GM18502 (cell line): ENCODE results near the gene TIGD1.

Experiments used
- ATAC-seq: cut with Tn5 transposase; IDR thresholded peaks from one replicate; pipeline ENCODE4 v1.9.1; 2021; ENCODE audit warnings: mild to moderate bottlenecking; ENCODE audit not compliant: unreplicated experiment, poor library complexity

TIGD1 gene

DNA sequence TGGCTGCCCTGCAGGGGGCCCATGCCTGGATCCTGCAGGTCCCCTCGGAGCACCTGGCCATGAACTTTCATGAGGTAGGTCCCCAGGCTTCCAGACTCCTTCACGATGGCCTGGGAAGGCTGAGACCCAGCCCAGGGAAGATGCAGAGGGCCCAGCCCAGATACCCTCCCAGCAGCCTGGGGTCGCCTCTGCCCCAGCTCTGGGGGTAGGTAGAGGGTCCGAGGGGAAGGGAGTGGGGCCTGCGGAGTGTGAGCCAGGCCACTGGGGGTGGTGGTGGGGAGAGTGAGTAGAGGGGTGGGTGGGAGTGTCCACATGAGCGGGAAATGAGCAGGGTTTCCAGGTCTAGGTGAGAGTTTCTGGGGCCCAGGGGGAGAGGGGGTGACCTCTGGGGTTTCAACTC is 25.6 kb downstream of the TIGD1 start:
- ATAC-seq: no peak

DNA sequence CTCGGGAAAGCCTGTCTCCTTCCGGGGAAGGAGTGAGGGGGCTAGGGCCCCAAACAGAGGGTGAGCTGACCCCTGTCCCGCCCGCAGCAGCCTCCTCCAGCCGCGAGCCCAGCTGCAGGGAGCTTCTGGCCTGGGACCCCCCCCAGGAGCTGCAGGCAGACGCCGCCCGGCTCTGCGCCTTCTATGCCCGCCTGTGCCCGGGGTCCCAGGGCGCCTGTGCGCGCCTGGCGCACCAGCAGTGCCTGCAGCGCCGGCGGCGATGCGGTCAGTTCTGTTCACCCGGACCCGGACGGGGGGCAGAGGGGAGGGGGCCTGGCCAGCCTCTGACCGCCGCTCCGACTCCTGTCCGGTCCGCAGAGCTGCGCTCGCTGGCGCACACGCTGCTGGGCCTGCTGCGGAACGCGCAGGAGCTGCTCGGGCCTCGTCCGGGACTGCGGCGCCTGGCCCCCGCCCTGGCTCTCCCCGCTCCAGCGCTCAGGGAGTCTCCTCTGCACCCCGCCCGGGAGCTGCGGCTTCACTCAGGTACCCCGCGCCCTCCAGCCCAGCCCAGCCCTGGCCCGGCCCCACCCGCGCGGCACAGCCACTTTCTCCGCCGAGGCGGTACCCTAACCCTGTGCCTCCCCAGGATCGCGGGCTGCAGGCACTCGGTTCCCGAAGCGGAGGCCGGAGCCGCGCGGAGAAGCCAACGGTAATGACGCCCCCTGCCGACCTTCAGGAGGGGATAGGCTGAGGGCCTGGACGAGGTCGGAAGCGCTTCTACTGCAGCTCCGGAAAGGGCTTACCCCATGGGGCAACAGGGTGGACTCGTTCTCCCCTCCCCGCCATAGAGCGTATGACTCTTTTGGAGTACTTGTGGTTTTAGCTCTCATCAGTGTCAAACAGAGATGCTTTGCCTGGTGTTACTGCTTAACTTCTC is 26.4 kb downstream of the TIGD1 start:
- ATAC-seq: no peak

DNA sequence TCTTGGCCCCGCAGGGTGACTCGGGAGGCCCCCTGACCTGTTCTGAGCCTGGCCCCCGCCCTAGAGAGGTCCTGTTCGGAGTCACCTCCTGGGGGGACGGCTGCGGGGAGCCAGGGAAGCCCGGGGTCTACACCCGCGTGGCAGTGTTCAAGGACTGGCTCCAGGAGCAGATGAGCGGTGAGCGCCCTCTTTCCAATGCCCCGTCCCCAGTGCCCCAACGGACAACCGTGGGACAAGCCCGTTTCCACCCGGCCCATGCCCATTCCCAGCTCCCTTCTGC is 27.0 kb downstream of the TIGD1 start:
- ATAC-seq: no peak

DNA sequence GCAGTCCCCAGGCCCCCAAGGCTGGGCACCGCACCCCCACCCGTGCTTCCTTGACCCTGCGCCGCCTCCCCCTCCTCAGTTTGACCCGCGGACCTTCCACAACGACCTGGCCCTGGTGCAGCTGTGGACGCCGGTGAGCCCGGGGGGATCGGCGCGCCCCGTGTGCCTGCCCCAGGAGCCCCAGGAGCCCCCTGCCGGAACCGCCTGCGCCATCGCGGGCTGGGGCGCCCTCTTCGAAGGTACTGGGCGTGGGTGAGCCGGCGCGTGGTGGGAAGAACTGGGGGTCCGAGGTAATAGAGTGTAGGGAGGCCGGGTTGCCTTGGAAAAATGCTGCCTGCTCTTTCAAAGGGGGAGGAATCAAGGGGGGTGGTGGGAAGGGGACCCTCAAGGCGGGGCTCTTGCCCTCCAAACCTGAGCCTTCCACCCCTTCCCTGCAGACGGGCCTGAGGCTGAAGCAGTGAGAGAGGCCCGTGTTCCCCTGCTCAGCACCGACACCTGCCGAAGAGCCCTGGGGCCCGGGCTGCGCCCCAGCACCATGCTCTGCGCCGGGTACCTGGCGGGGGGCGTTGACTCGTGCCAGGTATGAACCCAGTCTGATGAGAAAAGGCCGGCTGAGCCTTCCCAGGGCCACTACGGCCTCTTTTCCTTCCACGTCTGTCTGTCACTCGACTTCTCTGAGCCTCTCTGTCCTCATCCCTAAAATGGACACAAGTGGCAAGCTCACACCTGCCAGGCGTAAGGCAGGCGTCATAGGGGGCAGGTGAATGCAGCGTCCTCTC is 27.5 kb downstream of the TIGD1 start:
- ATAC-seq: no peak

DNA sequence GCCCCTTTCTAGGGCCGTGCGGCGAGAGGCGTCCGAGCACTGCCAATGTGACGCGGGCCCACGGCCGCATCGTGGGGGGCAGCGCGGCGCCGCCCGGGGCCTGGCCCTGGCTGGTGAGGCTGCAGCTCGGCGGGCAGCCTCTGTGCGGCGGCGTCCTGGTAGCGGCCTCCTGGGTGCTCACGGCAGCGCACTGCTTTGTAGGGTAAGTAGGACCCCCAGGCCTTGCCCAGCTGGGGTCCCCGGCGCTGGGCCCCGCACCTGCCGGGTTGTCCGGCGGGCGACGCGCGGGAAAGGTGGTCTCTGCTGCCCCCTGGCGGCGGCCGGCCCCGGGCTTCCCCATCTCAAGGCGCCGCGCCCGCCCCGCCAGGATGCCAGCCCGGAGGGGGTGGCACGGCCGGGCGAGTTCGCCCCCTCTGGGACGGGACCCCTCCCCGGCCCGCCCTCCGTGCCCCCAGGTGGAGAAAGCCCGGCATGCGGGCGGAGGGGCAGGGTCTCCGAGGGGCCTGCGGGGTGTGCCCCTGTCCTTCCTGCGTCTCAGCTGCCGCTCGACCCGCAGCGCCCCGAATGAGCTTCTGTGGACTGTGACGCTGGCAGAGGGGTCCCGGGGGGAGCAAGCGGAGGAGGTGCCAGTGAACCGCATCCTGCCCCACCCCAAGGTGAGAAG is 28.3 kb downstream of the TIGD1 start:
- no peak for ATAC-seq

DNA sequence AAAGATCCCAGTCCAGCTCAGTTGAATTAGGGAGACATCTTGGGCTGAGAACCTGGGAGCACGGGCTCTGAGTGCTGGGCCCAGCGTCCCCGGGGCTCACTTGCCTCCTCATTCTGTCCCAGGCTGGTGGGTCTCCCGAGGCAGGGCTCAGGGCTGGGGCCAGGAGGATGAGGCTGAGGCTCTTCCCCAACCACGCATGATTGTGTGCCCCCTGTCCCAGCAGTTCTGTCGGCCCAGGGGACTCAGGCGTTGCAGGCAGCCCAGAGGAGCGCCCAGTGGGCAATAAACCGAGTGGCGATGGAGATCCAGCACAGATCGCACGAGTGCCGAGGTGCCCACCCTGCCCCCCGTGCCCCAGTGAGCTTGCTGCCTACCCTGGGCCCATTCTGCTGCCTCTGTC is 29.3 kb downstream of the TIGD1 start:
- no peak for ATAC-seq

DNA sequence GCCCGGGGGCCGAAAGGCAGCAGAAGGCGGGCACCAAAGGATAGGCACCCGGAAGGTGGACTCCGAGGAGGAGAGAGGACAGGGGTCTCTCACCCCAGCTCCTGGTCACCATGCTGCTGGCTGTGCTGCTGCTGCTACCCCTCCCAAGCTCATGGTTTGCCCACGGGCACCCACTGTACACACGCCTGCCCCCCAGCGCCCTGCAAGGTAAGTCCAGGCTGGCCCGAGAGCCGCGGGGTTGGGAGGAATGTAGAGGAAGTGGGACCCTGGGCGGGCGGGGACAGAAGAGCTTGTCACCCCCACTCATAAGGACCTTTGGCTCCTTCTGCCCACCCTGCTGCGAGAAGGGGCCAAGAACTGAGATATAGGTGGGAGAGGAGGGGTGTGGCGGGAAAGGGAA is 29.9 kb downstream of the TIGD1 start:
- no peak for ATAC-seq

DNA sequence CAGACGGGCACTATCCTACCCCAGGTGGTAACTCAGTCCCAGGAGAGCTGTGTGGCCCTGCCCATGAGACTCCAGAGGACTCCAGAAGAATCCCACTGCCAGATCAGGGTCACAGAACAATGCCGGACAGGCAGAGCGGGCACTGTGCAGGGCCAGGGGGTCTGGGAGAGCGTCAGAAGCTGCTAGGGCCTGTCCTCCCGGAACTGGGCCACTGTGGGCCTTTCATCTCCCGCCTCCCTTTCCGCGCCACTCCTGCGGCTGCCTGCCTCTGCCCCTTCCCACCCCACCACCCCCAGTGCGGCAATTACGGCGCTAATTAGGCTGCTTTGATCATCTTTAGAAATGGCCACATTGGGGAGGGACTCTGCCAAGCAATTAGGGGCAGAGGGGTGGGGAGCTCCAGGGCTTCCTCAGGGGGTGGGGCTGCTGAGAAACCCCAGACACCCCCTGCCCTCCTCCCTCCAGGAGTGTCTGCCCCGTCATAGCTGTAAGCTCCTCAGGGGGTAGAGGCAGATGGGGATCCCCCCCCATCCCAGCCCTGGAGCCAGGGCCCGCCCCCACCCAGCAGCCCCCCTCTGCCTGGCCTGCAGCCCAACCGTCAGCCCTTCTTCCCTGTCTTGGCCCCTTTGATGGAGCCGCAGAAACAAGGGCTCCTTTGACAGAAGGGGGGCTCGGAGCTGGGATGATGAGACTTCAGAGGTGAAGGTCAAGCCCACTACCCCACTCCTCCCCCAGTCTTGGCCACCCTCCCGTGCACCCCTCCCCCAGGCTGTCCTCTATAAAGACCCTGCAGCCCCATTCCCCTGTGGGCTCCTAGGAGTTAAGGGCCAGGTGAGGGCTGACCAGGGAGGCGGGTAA is 30.5 kb downstream of the TIGD1 start, which contains the start of gene PRSS56:
PRSS56 (plus strand) TSS at position 808 of the 858 bp plus-strand sequence. CDS start 211 bp downstream, outside the sequence.
- ATAC-seq: no peak

DNA sequence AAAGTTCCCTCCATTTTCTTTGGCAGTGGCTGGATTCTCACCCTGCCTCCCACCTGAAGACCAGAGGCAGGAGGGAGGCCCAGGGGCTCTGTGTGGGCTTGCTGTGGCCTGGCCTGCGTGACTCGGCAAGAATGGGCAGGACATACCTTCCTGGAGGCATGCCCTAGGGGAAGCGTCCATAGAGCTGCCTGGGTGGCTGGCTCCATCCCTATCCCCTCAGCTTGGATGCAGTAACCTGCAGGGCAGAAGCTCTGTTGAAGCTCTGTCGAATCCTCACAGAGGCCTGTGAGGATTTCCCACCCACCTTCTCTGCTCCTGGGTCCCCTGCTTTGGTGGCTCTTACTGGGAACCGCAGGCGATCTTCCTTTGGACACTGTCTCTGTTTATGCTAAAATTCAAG is 31.5 kb downstream of the TIGD1 start:
- ATAC-seq: no peak

DNA sequence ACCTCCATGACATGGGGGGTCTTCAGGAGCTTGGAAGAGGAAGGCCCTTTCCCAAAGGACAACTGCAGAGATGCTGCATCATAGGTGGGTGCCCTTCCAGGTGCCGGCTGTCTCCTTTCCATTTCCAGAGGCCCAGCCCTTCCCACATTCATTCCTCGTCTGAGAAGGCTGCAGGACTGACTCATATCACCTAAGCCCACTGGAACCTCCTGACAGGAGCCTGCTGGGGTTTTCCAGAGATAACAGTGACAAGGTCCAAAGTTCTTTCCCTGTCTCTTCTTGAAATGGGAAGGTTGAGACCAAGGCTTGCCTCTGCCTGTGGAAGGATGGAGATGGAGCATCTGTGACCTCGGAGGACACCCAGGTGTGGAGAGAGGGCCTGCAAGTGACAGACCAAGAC is 33.8 kb downstream of the TIGD1 start:
- ATAC-seq: no peak

DNA sequence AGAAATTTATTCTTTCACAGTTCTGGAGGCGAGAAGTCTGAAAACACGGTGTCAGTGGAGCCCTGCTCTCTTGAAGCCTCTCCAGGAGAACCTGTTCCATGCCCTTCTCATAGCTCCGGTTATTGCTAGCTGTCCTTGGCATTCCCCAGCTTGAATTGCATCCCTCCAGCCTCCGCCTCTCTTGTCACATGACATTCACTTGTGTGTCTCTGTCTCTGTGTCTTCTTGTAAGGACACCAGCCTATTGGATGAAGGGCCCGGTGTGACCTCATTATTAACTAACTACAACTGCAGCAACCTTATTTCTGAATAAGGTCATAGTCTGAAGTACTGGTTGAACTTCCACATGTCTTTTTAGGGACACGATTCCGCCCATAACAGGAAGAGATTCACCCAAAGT is 34.7 kb downstream of the TIGD1 start:
- ATAC-seq: no peak

DNA sequence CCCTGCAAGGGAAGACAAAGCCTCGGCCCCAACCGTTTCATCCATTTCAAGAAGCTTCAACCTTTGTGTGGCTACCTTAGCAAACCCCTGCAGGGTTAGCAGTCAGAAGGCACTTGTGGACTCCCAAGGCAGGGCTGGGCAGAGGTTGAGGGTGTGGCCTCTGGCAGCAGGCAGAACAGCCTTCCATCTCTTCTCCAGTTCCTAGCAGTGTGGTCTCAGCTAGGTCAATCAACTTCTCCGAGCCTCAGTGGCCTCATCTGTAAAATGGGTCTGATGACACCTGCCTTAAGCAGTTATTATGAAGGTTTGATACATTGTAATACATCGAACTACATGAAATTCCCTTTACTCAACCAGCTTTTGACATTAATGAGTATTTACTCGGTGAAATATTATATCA is 37.0 kb downstream of the TIGD1 start:
- ATAC-seq: no peak

DNA sequence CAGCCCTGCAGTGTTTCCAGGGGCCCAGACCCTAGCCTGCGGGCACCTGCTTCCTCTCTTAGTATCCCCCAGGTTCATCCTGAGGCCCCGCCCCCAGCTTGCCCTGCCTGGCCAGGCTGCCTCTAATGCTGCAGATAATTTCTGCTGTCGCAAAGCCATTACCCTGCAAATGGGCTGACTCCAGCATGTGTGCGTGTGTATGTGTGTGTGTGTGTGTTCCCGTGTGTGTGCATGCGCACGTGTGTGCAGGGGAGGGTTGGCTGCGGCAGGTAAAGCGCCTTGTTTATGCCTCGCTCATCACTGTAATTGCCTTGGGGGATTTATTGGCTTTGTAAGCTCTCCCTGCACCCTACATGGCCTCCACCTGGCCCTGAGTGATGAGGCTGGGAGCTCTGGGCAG is 37.8 kb downstream of the TIGD1 start:
- ATAC-seq: no peak

DNA sequence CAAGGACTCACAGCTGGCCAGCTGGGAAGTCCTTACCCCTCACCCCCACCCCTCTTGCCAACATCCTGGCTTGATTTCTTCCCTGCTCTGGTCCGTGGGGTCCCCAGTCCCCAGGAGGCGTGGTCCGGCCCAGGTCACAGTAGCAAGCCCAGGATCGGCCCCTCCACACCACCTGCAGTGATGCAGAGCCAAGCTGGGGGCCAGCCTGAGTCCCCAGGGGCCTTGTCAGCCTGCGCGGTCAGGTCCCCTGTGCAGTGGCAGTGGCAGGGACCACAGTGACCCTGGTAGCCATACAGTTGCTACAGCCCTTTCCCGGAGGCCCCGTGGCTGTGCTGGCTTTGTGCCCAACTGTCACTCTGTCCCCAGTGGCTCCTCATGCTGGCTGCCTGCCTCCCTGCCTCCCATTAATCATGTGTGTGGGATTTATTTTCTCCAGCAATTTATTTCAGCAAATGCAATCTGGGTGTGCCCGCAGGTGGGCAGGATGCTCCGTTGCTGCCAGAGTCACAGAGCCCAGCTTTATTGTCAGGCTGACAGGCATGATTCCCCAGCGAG is 38.9 kb downstream of the TIGD1 start:
- ATAC-seq: no peak

DNA sequence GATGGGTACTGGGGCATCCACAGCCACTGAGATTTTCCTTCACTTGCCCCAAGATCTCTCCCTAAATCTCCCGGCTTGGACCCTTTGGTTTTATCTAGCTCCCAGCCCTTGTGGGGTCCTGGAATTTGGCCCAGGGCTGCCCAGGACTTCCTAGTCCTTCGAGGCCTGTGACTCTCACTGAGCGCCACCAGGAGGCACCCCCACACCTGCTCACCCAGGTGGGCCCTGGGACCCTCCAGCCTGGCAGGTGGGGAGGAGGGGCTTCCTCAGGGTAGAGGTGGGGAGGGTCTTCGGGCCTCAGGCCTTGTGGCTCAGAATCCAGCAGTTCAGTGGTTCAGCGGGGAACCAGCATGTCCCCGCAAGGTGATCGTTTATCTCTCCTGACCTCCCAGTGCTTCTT is 42.1 kb downstream of the TIGD1 start:
- no peak for ATAC-seq

DNA sequence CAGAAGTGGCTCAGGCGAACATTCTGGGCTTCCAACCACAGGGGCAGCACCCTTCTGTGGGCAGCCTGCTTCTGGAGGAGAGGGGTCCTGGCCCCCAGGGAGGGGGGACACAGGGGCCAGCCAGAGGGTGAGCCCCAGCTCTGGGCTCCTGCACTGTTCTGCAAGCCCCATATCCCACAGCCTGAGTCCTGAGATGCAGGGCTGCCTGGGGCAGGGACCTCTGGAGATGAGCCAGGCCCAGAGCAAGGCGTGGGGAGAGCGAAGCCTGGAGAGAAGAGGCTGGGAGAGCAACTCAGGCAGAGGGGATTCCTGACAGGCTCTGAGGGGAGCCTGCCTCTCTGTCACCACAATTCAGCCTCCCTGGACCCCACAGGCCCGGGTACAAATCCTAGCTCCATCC is 43.6 kb downstream of the TIGD1 start:
- no peak for ATAC-seq

DNA sequence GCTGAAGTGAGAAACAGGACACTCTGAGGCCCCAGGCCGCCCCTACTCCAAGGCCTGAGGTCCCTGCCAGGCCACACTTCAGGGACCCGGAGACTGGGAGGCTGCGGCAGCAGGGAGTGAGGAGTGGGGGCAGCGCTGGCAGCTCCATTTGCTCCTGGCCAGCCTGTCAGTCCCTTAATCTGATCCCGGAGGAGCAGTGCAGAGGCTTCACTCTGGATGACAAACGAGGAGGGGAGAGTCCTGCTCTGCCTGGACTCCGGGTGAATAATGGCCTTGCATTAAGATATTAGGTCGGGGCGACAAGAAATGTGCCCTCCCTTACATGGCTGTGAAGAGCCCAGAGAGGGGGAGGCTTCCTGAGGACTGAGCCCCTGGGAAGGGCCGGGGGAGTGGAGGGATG is 44.5 kb downstream of the TIGD1 start:
- ATAC-seq: no peak

DNA sequence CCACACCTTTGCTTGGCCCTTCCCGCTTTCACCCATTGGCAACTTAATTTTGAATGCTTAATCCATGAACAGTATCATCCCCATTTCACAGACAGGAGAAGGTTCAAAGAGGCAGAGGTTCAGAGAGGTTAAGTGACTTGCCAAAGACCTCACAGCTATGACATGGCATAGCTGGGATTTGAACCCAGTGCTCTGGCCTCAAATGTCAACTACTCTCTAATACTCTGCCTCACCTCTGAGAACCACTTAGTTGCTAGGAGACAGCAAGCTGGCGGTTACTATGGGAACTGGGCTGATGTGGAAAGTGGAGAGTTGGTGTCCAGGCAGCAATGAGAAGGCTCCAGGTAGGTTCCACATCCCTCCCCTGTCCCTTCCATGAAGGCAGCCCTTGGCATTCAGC is 45.9 kb downstream of the TIGD1 start:
- no peak for ATAC-seq

DNA sequence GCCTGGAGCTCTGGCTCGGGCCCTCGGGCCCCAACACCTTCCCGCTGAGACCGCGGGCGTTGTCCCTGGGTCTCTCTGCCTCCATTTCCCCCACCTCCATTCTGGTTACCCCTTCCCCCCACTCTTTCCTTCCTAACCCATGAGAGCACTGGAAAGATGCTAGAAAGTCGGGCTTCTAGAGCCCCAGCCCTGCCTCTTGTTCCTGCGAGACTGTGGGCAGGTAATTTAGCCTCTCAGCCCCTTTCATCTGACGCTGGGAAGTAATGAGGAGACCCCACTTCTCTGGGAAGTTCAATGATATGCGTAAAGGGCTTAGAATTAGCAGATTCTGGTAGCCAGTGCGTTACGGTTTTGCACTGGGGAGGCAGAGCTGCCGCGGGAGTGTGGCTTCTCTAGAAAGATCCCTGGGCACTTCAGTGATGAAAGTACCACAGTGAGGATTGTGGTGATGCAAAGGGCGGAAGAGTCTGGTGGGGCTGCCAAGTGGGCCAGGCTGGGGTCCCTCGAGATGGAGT is 46.5 kb downstream of the TIGD1 start:
- no peak for ATAC-seq
